Activated naive CD4-positive, alpha-beta T cell treated with anti-CD3 and anti-CD28 coated beads, Interleukin-2, amount 50 U/mL, for 72 hours (primary cell): ENCODE measurements around the gene IFIT1. TPM values are rescaled to one million over a fixed set of nuclear protein-coding genes. Genes with fewer than 3 reads are reported as not detected.
"Not testable (repeated sequence)": the region's sequence is repeated elsewhere in the genome, so short reads cannot be mapped to it uniquely, and the experiment has no call there.

Experiments
- ATAC-seq, 2 donors: fragments of 150-1000 bp; cut with Tn5 transposase; 2 replicates each; pipeline ENCODE4 v1.10.0; 2021; ENCODE audit warnings: mild to moderate bottlenecking in 2 of 2, moderate library complexity in 2 of 2
- DNase-seq, 2 donors: peaks; one replicate each; pipeline ENCODE4 v3.0.0; 2021 to 2022; ENCODE audit warnings: low spot score in 2 of 2
- H3K27ac Mint-ChIP-seq, 2 donors: one replicate each; pipeline ENCODE4 v1.8.0; 2022; ENCODE audit warnings: mild to moderate bottlenecking in 2 of 2, mixed read lengths in 2 of 2
- H3K36me3 Mint-ChIP-seq, 2 donors: one replicate each; pipeline ENCODE4 v1.8.0; 2022; ENCODE audit warnings: mixed read lengths in 2 of 2
- H3K9me3 Mint-ChIP-seq, 2 donors: one replicate each; pipeline ENCODE4 v1.8.0; 2022; ENCODE audit warnings: mixed read lengths in 2 of 2
- total RNA-seq, 2 donors: library from RNA; stranded (reverse); gene quantifications; one replicate each; pipeline ENCODE4 v1.2.3, GENCODE V29; 2022

IFIT1 gene
- total RNA-seq, 2 donors from 2014 or later: 1.6 to 9.0 TPM

GRCh38 chr10:89442289-89442688 is 49.9 kb downstream of the IFIT1 start:
- ATAC-seq (peak in 1 of 2 donors; percentile 76), DNase-seq (no peak)
- H3K9me3 Mint-ChIP-seq: peaks cover 6 to 7% of the 10 kb centered on the region in 2 donors
- peaks cover 0 to 6% of the 10 kb centered on the region in 2 donors for H3K36me3 Mint-ChIP-seq
- no peak overlapping the region for H3K27ac Mint-ChIP-seq

GRCh38 chr10:89444819-89445218 is 52.4 kb downstream of the IFIT1 start:
- peaks cover 7 to 11% of the 10 kb centered on the region in 2 donors for H3K9me3 Mint-ChIP-seq
- not testable (repeated sequence) for H3K27ac Mint-ChIP-seq, ATAC-seq, H3K36me3 Mint-ChIP-seq, DNase-seq

DNA sequence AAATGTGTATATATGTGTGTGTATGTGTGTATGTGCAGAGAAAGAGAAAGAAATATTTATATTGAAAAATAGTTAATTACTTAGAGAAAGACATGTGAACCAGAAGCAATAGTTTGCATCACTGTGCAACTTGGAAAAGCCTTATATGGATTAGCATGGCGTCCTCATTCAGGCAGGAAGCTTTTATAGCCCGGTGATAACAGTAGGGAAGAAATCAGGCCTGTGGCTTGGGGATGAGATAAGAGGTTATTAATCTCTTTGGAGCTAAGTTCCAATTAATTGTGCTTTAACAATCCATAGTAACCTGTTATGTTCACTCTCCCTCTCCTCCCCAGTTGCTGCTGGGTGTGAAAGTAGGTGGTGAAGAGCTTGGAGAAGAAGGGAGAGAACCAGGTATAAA is 58.5 kb downstream of the IFIT1 start:
- DNase-seq: no peak
- Mint-ChIP-seq H3K27ac (no peak overlapping the region), H3K36me3 (peaks cover 0 to 2% of the 10 kb centered on the region in 2 donors), H3K9me3 (peaks cover 1 to 7% of the 10 kb centered on the region in 2 donors)
- no peak for ATAC-seq

GRCh38 chr10:89452193-89452592 is 59.8 kb downstream of the IFIT1 start:
- H3K36me3 Mint-ChIP-seq: no peaks in the 10 kb centered on the region
- peak in 1 of 2 donors; percentile 18 for ATAC-seq
- H3K9me3 Mint-ChIP-seq: peaks cover 0 to 5% of the 10 kb centered on the region in 2 donors
- H3K27ac Mint-ChIP-seq: no peak overlapping the region
- DNase-seq: no peak

DNA sequence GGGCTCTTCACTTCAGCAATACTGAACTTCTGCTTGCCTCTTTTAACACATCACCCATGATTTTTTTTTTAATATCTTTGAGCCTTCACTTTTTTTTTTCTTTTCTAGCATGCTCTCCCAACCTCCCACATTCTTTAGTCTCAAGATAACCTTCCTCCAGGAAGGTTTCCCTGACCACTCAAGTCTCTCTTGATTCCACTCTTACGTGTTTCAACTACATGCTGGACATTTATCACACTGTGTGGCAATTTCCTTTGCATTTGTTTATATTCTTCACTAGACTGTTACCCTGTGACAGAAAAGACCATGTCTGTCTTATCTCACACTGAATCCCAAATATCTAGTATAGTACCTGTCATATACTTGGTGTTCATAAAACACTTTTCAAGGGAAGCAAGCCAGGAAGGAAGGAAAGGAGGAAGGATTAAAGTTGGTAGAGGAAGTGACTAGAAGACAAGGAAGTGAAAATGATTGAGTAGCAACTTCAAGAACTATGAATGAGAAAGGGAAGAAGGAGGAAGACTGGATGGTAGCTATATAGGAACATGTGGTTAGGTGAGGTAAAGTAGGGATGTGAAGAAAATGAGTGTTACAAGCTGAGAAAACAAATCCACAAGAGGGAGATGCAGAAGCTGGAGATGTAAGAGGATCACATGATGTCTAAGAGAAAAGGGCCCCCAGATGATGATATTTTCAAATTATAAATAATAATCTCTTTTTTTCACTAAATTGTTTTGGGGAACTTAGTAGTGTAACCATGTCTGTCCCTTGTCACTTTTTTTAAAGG is 62.3 kb downstream of the IFIT1 start:
- ATAC-seq (no peak), DNase-seq (no peak)
- no peak overlapping the region for H3K27ac Mint-ChIP-seq
- H3K9me3 Mint-ChIP-seq: no peaks in the 10 kb centered on the region
- no peaks in the 10 kb centered on the region for H3K36me3 Mint-ChIP-seq

Other genes starting within 250 kb of the IFIT1 start
- under 1 TPM in 1 of 2 donors, not detected in 1; 0.14 TPM for gene CH25H, start 185.3 kb upstream of the IFIT1 start, total RNA-seq
- gene LIPA, start 140.8 kb upstream of the IFIT1 start, total RNA-seq: 10 to 100 TPM; 19.4 to 24.1 TPM
- 10 to 100 TPM in 1 of 2 donors, 1 to 10 TPM in 1; 4.9 to 28.0 TPM for gene IFIT2, start 90.6 kb upstream of the IFIT1 start, total RNA-seq
- 10 to 100 TPM in 1 of 2 donors, 1 to 10 TPM in 1; 2.6 to 12.6 TPM for gene IFIT3, start 64.6 kb upstream of the IFIT1 start, total RNA-seq
- gene IFIT1B, start 14.6 kb upstream of the IFIT1 start, total RNA-seq: not detected
- gene IFIT5, start 21.9 kb downstream of the IFIT1 start, total RNA-seq: 10 to 100 TPM in 1 of 2 donors, 1 to 10 TPM in 1; 3.1 to 10.9 TPM
- gene SLC16A12, start 143.0 kb downstream of the IFIT1 start, total RNA-seq: not detected